ENCODE data around the gene COL23A1.

The COL23A1 gene

GRCh38 chr5:178284996-178285395 is 305.2 kb downstream of the COL23A1 start:
- Histone ChIP-seq H3K27ac (ENCODE audit: low read length) (no peak overlapping the region), H3K36me3 (ENCODE audit: insufficient read depth, low read depth, low read length) (no peaks in the 10 kb centered on the region)

GRCh38 chr5:178284093-178284675 is 306.0 kb downstream of the COL23A1 start:
- Histone ChIP-seq H3K4me1 (ENCODE audit: insufficient read depth, low read length) (0 out of 2 replicates have a peak, but pooled peaks cover 2% of the 10 kb centered on the region), H3K9me3 (ENCODE audit: insufficient read depth, low read depth, low read length) (0 out of 2 replicates have a peak, but pooled peaks cover 4% of the 10 kb centered on the region), H3K36me3 (ENCODE audit: insufficient read depth, low read depth, low read length) (no peaks in the 10 kb centered on the region), H3K27ac (ENCODE audit: low read length) (no peak overlapping the region), H3K9ac (ENCODE audit: low read depth, low read length) (no peak overlapping the region), H3K4me3 (ENCODE audit: low read length) (no peak overlapping the region), H3K27me3 (ENCODE audit: insufficient read depth, low read length) (peaks cover 13% of the 10 kb centered on the region; the same call in 1 of the 2 replicates)

More at GRCh38 chr5:178284996-178285395, 305.2 kb downstream of the COL23A1 start:
- Histone ChIP-seq H3K9ac (ENCODE audit: low read depth, low read length) (no peak overlapping the region), H3K4me1 (ENCODE audit: insufficient read depth, low read length) (no peaks in the 10 kb centered on the region), H3K4me3 (ENCODE audit: low read length) (no peak overlapping the region), H3K9me3 (ENCODE audit: insufficient read depth, low read depth, low read length) (0 out of 2 replicates have a peak, but pooled peaks cover 4% of the 10 kb centered on the region), H3K27me3 (ENCODE audit: insufficient read depth, low read length) (peaks cover 8% of the 10 kb centered on the region; the same call in 1 of the 2 replicates)

GRCh38 chr5:178283520-178283919 is 306.7 kb downstream of the COL23A1 start:
- Histone ChIP-seq H3K9ac (ENCODE audit: low read depth, low read length) (no peak overlapping the region), H3K9me3 (ENCODE audit: insufficient read depth, low read depth, low read length) (0 out of 2 replicates have a peak, but pooled peaks cover 4% of the 10 kb centered on the region), H3K4me1 (ENCODE audit: insufficient read depth, low read length) (0 out of 2 replicates have a peak, but pooled peaks cover 2% of the 10 kb centered on the region), H3K27ac (ENCODE audit: low read length) (no peak overlapping the region), H3K27me3 (ENCODE audit: insufficient read depth, low read length) (peaks cover 20% of the 10 kb centered on the region), H3K4me3 (ENCODE audit: low read length) (no peak overlapping the region), H3K36me3 (ENCODE audit: insufficient read depth, low read depth, low read length) (no peaks in the 10 kb centered on the region)

GRCh38 chr5:178282391-178282790 is 307.8 kb downstream of the COL23A1 start:
- Histone ChIP-seq H3K9ac (ENCODE audit: low read depth, low read length) (no peak overlapping the region), H3K4me3 (ENCODE audit: low read length) (no peak overlapping the region), H3K9me3 (ENCODE audit: insufficient read depth, low read depth, low read length) (0 out of 2 replicates have a peak, but pooled peaks cover 4% of the 10 kb centered on the region), H3K36me3 (ENCODE audit: insufficient read depth, low read depth, low read length) (no peaks in the 10 kb centered on the region), H3K4me1 (ENCODE audit: insufficient read depth, low read length) (0 out of 2 replicates have a peak, but pooled peaks cover 2% of the 10 kb centered on the region), H3K27me3 (ENCODE audit: insufficient read depth, low read length) (peaks cover 21% of the 10 kb centered on the region), H3K27ac (ENCODE audit: low read length) (no peak overlapping the region)

DNA sequence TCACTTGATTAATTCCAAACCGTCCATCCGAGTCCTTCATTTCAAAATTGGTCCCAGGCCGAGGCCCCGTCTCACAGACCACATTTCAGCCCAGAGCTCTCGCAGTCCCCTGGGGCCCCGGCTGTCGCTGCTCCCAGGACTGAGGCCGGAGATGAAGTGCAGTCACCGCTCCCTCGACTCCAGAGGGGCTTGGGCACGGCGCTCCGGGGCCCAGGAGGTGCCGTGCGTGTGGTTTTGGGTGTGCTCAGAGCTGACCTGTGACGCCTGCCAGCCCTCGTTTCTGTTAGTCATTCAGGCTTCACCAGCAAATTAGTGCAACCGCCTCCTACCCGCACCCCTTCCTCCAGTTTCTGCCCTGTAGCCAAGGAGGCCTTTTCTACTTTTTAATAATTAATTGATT is 308.9 kb downstream of the COL23A1 start:
- Histone ChIP-seq H3K9ac (ENCODE audit: low read depth, low read length) (no peak overlapping the region), H3K4me1 (ENCODE audit: insufficient read depth, low read length) (0 out of 2 replicates have a peak, but pooled peaks cover 2% of the 10 kb centered on the region), H3K4me3 (ENCODE audit: low read length) (no peak overlapping the region), H3K9me3 (ENCODE audit: insufficient read depth, low read depth, low read length) (0 out of 2 replicates have a peak, but pooled peaks cover 4% of the 10 kb centered on the region), H3K27ac (ENCODE audit: low read length) (no peak overlapping the region), H3K36me3 (ENCODE audit: insufficient read depth, low read depth, low read length) (no peaks in the 10 kb centered on the region), H3K27me3 (ENCODE audit: insufficient read depth, low read length) (peaks cover 21% of the 10 kb centered on the region)

DNA sequence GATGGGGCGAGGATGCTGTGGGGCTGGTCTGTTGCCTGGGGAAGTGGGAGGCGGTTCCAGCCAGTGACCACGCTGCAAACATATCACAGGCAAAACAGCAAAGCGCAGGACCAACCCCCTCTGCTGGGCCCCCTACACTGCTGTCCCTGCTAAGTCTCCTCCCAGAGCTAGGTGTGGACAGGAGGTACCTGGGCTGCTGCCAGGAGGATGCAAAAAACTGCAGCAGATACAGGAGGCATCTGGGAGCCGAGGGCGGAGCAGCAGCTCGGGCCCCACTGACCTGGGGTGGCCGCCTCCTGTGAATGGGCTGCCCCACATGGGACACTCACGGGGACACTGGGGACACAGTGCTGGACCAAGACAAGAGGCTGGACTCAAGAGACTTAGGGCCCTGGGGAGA is 309.6 kb downstream of the COL23A1 start:
- H3K4me3 ChIP-seq (ENCODE audit: low read length), result no peak overlapping the region
- 0 out of 2 replicates have a peak, but pooled peaks cover 4% of the 10 kb centered on the region for H3K9me3 ChIP-seq (ENCODE audit: insufficient read depth, low read depth, low read length)
- H3K27me3 ChIP-seq (ENCODE audit: insufficient read depth, low read length), result peaks cover 21% of the 10 kb centered on the region
- no peak overlapping the region for H3K27ac ChIP-seq (ENCODE audit: low read length)
- 0 out of 2 replicates have a peak, but pooled peaks cover 2% of the 10 kb centered on the region for H3K4me1 ChIP-seq (ENCODE audit: insufficient read depth, low read length)
- no peaks in the 10 kb centered on the region for H3K36me3 ChIP-seq (ENCODE audit: insufficient read depth, low read depth, low read length)
- H3K9ac ChIP-seq (ENCODE audit: low read depth, low read length), result no peak overlapping the region

- H3K27ac ChIP-seq (ENCODE audit: low read length), result no peak overlapping the region
- H3K36me3 ChIP-seq (ENCODE audit: insufficient read depth, low read depth, low read length), result no peaks in the 10 kb centered on the region
- 0 out of 2 replicates have a peak, but pooled peaks cover 2% of the 10 kb centered on the region for H3K4me1 ChIP-seq (ENCODE audit: insufficient read depth, low read length)
- peak overlapping the region; percentile 35; the same call in 1 of the 2 replicates for H3K9ac ChIP-seq (ENCODE audit: low read depth, low read length)
- H3K27me3 ChIP-seq (ENCODE audit: insufficient read depth, low read length), result peaks cover 21% of the 10 kb centered on the region
- H3K9me3 ChIP-seq (ENCODE audit: insufficient read depth, low read depth, low read length), result 0 out of 2 replicates have a peak, but pooled peaks cover 4% of the 10 kb centered on the region
- peak overlapping the region; percentile 57; the same call in 1 of the 2 replicates for H3K4me3 ChIP-seq (ENCODE audit: low read length)
These were observed 310.3 kb downstream of the COL23A1 start for GRCh38 chr5:178279723-178280438.

DNA sequence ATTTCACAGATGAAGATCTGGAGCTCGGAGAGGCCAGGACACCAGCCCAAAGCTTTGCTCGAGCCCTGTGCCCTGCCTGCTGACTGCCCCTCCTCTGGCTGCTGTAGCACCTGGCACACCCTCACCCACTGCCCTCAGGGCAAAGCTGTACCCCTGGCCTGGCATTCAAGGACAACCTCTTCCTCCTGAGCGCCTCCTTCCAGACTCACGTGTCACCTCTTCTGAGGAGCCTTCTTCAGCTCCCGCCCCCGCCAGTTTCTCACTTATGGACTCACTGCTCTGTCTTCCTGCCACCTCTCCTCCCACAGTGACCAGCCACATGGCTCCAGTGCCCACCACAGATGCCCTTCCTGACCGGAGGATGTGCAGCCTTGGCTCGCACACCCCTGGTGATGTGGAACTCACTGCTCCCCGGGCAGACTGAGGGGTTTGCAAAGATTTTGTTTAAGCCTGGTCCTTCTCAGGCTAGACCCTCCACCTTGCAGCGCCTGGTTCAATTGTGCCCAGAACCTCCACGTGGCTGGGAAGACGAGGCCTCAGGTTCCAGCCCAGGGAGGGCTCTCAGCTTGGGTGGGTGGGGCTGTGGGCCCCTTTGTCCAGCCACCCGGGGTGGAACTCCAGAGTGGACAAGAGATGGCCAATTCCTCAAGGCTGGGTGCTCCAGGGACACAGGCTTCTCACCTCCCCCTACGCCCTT is 311.0 kb downstream of the COL23A1 start:
- Histone ChIP-seq H3K4me3 (ENCODE audit: low read length) (no peak overlapping the region), H3K27me3 (ENCODE audit: insufficient read depth, low read length) (peaks cover 21% of the 10 kb centered on the region), H3K27ac (ENCODE audit: low read length) (no peak overlapping the region), H3K36me3 (ENCODE audit: insufficient read depth, low read depth, low read length) (no peaks in the 10 kb centered on the region), H3K9ac (ENCODE audit: low read depth, low read length) (no peak overlapping the region), H3K4me1 (ENCODE audit: insufficient read depth, low read length) (0 out of 2 replicates have a peak, but pooled peaks cover 2% of the 10 kb centered on the region), H3K9me3 (ENCODE audit: insufficient read depth, low read depth, low read length) (0 out of 2 replicates have a peak, but pooled peaks cover 4% of the 10 kb centered on the region)

DNA sequence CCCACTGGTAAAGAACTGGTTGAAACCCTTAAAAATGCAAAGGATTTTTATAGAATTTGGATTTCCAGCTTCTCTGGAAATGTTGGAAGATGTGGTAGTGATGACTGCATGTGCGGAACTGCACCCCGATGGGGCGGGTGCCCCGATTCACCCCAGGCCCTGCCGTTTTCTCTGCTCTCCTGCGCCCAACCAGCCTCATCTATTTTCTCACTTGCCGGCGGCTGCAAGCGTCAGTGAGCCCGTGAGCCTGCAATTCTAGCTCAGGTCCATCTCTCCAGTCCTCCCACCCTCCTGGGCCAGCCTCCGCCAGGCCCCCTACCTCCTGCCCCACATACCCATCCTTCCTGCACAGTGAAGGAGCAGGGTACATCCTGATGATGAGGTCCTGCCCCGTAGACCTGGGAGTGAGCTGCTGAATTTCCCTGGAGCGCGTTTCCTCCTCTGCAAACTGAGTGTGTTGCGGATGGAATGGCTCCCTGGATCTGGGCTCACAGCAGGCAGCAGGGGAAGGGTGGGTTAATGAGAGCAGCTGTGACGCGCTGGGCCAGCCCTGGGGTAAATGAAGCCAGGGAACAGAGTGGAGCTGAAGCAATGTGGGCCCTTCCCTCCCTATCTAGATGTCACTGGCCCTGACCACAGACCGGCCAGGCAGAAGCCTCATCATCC is 311.7 kb downstream of the COL23A1 start:
- no peaks in the 10 kb centered on the region for H3K9me3 ChIP-seq (ENCODE audit: insufficient read depth, low read depth, low read length)
- 0 out of 2 replicates have a peak, but pooled peaks cover 2% of the 10 kb centered on the region for H3K4me1 ChIP-seq (ENCODE audit: insufficient read depth, low read length)
- H3K36me3 ChIP-seq (ENCODE audit: insufficient read depth, low read depth, low read length), result no peaks in the 10 kb centered on the region
- peaks cover 21% of the 10 kb centered on the region for H3K27me3 ChIP-seq (ENCODE audit: insufficient read depth, low read length)
- no peak overlapping the region for H3K4me3 ChIP-seq (ENCODE audit: low read length)
- H3K27ac ChIP-seq (ENCODE audit: low read length), result no peak overlapping the region
- no peak overlapping the region for H3K9ac ChIP-seq (ENCODE audit: low read depth, low read length)

DNA sequence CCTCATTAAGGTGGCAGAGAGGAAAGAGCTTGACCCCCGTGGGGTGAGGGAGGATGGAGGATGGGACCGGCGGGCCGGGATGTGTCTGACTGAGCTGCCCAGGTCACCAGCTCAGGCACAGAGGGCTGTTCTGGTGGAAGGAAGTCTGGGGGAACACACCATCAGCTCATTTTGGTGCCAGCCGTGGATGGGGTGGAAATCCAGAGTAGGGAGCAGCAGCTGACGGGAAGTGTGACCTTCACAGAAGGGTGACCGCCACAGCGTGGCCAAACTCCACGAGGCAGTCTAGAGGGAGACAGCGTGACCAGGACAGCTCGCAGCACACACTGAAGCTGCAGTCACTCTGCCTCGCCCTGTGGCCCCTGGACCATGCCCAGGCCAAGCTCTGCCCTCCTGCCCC is 312.3 kb downstream of the COL23A1 start:
- H3K9ac ChIP-seq (ENCODE audit: low read depth, low read length), result no peak overlapping the region
- H3K4me3 ChIP-seq (ENCODE audit: low read length), result no peak overlapping the region
- peaks cover 21% of the 10 kb centered on the region for H3K27me3 ChIP-seq (ENCODE audit: insufficient read depth, low read length)
- H3K4me1 ChIP-seq (ENCODE audit: insufficient read depth, low read length), result 0 out of 2 replicates have a peak, but pooled peaks cover 2% of the 10 kb centered on the region
- no peak overlapping the region for H3K27ac ChIP-seq (ENCODE audit: low read length)
- H3K36me3 ChIP-seq (ENCODE audit: insufficient read depth, low read depth, low read length), result no peaks in the 10 kb centered on the region
- H3K9me3 ChIP-seq (ENCODE audit: insufficient read depth, low read depth, low read length), result no peaks in the 10 kb centered on the region

DNA sequence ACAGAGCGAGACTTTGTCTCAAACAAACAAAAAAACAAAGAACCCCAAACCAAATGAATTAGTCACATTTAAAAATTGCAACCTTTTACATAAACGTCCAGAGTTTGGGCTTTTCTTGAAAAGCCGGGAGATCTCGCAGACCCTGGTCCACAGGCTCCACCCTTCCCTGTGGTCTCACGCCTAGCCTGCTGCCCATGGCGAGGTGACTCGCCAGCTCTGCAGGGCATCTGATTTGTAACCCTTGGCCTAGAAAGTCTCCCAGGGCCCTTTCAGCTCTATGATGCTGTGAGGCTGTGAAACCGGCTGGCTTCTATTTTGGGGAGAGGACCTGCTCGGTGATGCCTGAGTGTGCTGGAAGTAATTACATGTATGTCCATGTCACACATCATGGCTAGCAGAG is 312.8 kb downstream of the COL23A1 start:
- H3K36me3 ChIP-seq (ENCODE audit: insufficient read depth, low read depth, low read length), result no peaks in the 10 kb centered on the region
- H3K9ac ChIP-seq (ENCODE audit: low read depth, low read length), result no peak overlapping the region
- 0 out of 2 replicates have a peak, but pooled peaks cover 2% of the 10 kb centered on the region for H3K4me1 ChIP-seq (ENCODE audit: insufficient read depth, low read length)
- no peak overlapping the region for H3K4me3 ChIP-seq (ENCODE audit: low read length)
- no peaks in the 10 kb centered on the region for H3K9me3 ChIP-seq (ENCODE audit: insufficient read depth, low read depth, low read length)
- no peak overlapping the region for H3K27ac ChIP-seq (ENCODE audit: low read length)
- H3K27me3 ChIP-seq (ENCODE audit: insufficient read depth, low read length), result peaks cover 21% of the 10 kb centered on the region

All from iPS-20b (cell line).